GM12892 (cell line): ENCODE data around the gene NOC4L.

Experiments
- POLR2A ChIP-seq: IDR thresholded peaks from 2 replicates; pipeline ENCODE4 v1.6.1; 2011; ENCODE audit warnings: low read depth, low read length, control low read depth
- POLR2AphosphoS5 ChIP-seq: IDR thresholded peaks from 2 replicates; pipeline ENCODE4 v1.6.1; 2011; ENCODE audit warnings: low read depth, low read length, control low read depth
- TAF1 ChIP-seq: IDR thresholded peaks from 2 replicates; pipeline ENCODE4 v1.6.1; 2011; ENCODE audit warnings: low read depth, mild to moderate bottlenecking, control low read depth, low read length, borderline replicate concordance

DNA sequence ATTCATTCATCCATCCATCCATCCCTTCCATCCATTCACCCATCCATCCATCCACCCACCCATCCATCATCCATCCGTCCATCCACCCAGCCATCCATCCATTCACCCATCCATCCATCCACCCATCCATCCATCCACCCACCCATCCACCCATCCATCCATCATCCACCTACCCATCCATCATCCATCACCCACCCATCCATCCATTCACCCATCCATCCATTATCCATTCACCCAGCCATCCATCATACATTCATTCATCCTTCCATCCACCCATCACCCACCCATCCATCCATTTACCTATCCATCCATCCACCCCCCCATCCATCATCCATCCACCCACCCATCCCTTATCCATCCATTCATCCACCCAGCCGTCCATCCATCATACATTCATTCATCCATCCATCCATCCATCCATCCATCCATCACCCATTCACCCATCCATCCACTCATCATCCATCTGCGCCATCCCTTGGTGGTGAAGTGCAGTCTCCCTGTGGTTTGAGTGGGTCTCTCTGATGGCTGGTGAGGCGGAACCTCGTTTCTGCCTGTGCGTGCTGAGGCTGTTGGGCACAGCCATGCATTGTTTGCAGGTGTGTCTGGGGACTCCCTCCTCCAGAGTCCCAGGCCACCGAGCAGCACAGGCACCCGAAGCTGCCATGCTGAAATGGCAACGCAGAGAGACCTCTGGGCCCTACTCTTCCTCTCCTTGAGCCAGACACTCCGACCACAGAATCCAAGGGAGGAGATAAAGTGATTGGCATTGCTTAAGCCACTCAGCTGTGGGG is 22.7 kb downstream of the NOC4L start:
- TF ChIP-seq POLR2A (no peak), POLR2AphosphoS5 (no peak), TAF1 (no peak)
